HepG2 (cell line): ENCODE results near the gene NMNAT3. TPM values are rescaled to one million over a fixed set of nuclear protein-coding genes. Genes with fewer than 3 reads are reported as not detected.
A peak's percentile ranks its signal among the peaks of the same experiment; 100 is the strongest.

Experiments
- ATAC-seq: fragments of 200-7000 bp; cut with Tn5 transposase; 3 replicates; pipeline ENCODE4 v1.9.1; 2020; ENCODE audit warnings: mild to moderate bottlenecking, moderate library complexity
- BruUV-seq: library from RNA; stranded (reverse); fragments of 400-500 nt; replicated peaks from 2 replicates; lab custom pipeline; 2021; lab: Mats Ljungman, UMichigan
- CTCF ChIA-PET: fragments of 300-600 bp; formaldehyde crosslinking; extraction: SDS; loops from one replicate; lab custom pipeline; 2021; ENCODE audit warnings: low total read pairs, inconsistent platforms, low intra/inter-chr PET ratio; lab: Yijun Ruan, JAX
- POLR2A ChIA-PET: fragments of 350-600 bp; sonication (Branson Sonifier 250); formaldehyde crosslinking; loops from one replicate; lab custom pipeline; 2020; ENCODE audit warnings: antibody characterized with exemption, inconsistent platforms; lab: Yijun Ruan, JAX
- DNase-seq: peaks from one replicate; pipeline ENCODE4 v3.0.0-alpha.2; 2015; ENCODE audit warnings: low spot score
- FAIRE-seq: peaks from 3 replicates; lab custom pipeline; 2011; peaks lifted over from hg19 to GRCh38; lab: Jason Lieb, UNC
- H2AFZ ChIP-seq: one replicate; pipeline ENCODE4 v1.6.1; 2011; ENCODE audit warnings: low read length, inconsistent platforms
- H3K27ac ChIP-seq: fragments of 300-600 bp; 3 replicates; pipeline ENCODE4 v1.8.0; 2011; ENCODE audit warnings: mixed run types, mild to moderate bottlenecking, mixed read lengths, low read length, inconsistent platforms; ENCODE audit not compliant: insufficient read depth; ENCODE audit errors: extremely low read length
- H3K27me3 ChIP-seq, 2 experiments: fragments of 200-600 bp in 1 of 2; 2 replicates in 1 of 2; 3 replicates in 1 of 2; pipeline versions ENCODE4 v1.6.0 to v1.8.0; 2011; ENCODE audit warnings: low read length in 2 of 2, mild to moderate bottlenecking in 2 of 2, moderate library complexity in 2 of 2, inconsistent platforms in 1 of 2; ENCODE audit not compliant: insufficient read depth in 2 of 2, control insufficient read depth in 1 of 2
- H3K36me3 ChIP-seq, 2 experiments: fragments of 200-600 bp in 1 of 2; replicated peaks in 1 of 2; 2 replicates in 1 of 2; 3 replicates in 1 of 2; pipeline versions ENCODE4 v1.5.1 to v1.8.0; 2011; ENCODE audit warnings: low read length in 2 of 2, inconsistent platforms in 1 of 2; ENCODE audit not compliant: insufficient read depth in 2 of 2, control insufficient read depth in 1 of 2
- H3K4me1 ChIP-seq: 2 replicates; pipeline ENCODE4 v1.5.1; 2012; ENCODE audit warnings: low read length, inconsistent platforms; ENCODE audit not compliant: insufficient read depth
- H3K4me2 ChIP-seq: 2 replicates; pipeline ENCODE4 v1.6.0; 2011; ENCODE audit warnings: low read depth, low read length, inconsistent platforms
- H3K4me3 ChIP-seq, 3 experiments: fragments of 200-600 bp in 1 of 3; sonication (generic), shearing (Covaris generic) in 1 of 3; replicated peaks in 1 of 3; 2 replicates each; pipeline ENCODE4 v1.5.1; 2011 to 2016; ENCODE audit warnings: low read length in 3 of 3, inconsistent platforms in 2 of 3, low read depth in 2 of 3, mild to moderate bottlenecking in 2 of 3, control low read depth in 1 of 3, mixed read lengths in 1 of 3; ENCODE audit not compliant: insufficient read depth in 1 of 3
- H3K79me2 ChIP-seq: one replicate; pipeline ENCODE4 v1.6.1; 2011; ENCODE audit warnings: low read length, inconsistent platforms; ENCODE audit not compliant: insufficient read depth
- H3K9ac ChIP-seq: 2 replicates; pipeline ENCODE4 v1.6.0; 2011; ENCODE audit warnings: mild to moderate bottlenecking, low read depth, low read length, inconsistent platforms; ENCODE audit not compliant: insufficient read depth
- H3K9me3 ChIP-seq: 2 replicates; pipeline ENCODE4 v1.5.1; 2012; ENCODE audit warnings: mild to moderate bottlenecking, low read length
- H4K20me1 ChIP-seq: 2 replicates; pipeline ENCODE4 v1.6.0; 2011; ENCODE audit warnings: inconsistent platforms, mild to moderate bottlenecking, low read length, moderate library complexity; ENCODE audit not compliant: insufficient read depth
- CC2D1A ChIP-seq: sonication (generic); formaldehyde crosslinking; IDR thresholded peaks from 2 replicates; pipeline ENCODE4 v1.8.1; 2023; ENCODE audit warnings: mild to moderate bottlenecking, missing genetic modification reagents
- CENPT ChIP-seq: sonication (generic); formaldehyde crosslinking; IDR thresholded peaks from 2 replicates; pipeline ENCODE4 v1.8.0; 2022; ENCODE audit warnings: low read depth, mild to moderate bottlenecking, moderate library complexity, missing genetic modification reagents
- HNRNPK ChIP-seq: fragments of 200-400 bp; formaldehyde crosslinking; IDR thresholded peaks from 2 replicates; pipeline ENCODE4 v1.6.1; 2018; ENCODE audit warnings: low read length, low read depth, moderate library complexity, mild to moderate bottlenecking; ENCODE audit not compliant: poor library complexity, severe bottlenecking
- SOX13 ChIP-seq, 3 experiments: fragments of 450-650 bp in 1 of 3; sonication (generic) in 1 of 3; formaldehyde crosslinking in 1 of 3; IDR thresholded peaks in 2 of 3; conservative IDR thresholded peaks in 1 of 3; 2 replicates each; pipeline versions ENCODE4 v1.5.0 to v1.6.1; 2016 to 2020; ENCODE audit warnings: antibody characterized with exemption in 1 of 3, mild to moderate bottlenecking in 1 of 3, missing compliant biosample characterization in 1 of 3, missing genetic modification reagents in 1 of 3, moderate library complexity in 1 of 3
- TCF7L2 ChIP-seq: IDR thresholded peaks from 2 replicates; pipeline ENCODE4 v1.6.1; 2011; ENCODE audit warnings: mild to moderate bottlenecking, low read depth, low read length, moderate library complexity
- WGBS: methylation state at CpG from one replicate; pipeline ENCODE4 v1.1.6; 2017; ENCODE audit warnings: low lambda C conversion rate; 5-methylcytosine and 5-hydroxymethylcytosine counted together
- in situ Hi-C: cut with HindIII; loops from 2 replicates; pipeline ENCODE4 v1.10.0; 2017; ENCODE audit warnings: low pct_unique_long_range_greater_than_20kb; ENCODE audit not compliant: extremely low pct_ligation_motif_present
- intact Hi-C: fragments of 100-400 bp; cut with micrococcal nuclease; formaldehyde crosslinking; loops from one replicate; pipeline ENCODE4 v1.10.0; 2022; ENCODE audit not compliant: unreplicated experiment
- polyA plus RNA-seq, 8 experiments: library from polyadenylated mRNA; depleted of rRNA in 3 of 8; stranded (reverse) in 7 of 8; unstranded in 1 of 8; fragments of >200 nt; fragmentation: Illumina TruSeq in 4 of 8; extraction: Trizol in 4 of 8; gene quantifications; 2 replicates each; pipeline versions ENCODE4 v1.2.1 to v1.2.3, GENCODE V29; 2011 to 2016; ENCODE audit warnings: low read depth in 4 of 8, missing spikeins in 1 of 8, mixed read lengths in 1 of 8; ENCODE audit not compliant: insufficient read depth in 1 of 8
- total RNA-seq, 5 experiments: library from RNA; depleted of rRNA; stranded (reverse); fragments of >200 nt; fragmentation: Illumina TruSeq; extraction: Trizol; gene quantifications; 2 replicates each; pipeline ENCODE4 v1.2.3, GENCODE V29; 2016; ENCODE audit warnings: low read depth in 1 of 5

The NMNAT3 gene
- total and polyA plus RNA-seq, 2 of the 13 experiments (the other 11 are each of a cell fraction or from before 2014, with no cell fraction given), result 6.1 to 7.0 TPM

GRCh38 chr3:139555249-139555648 is 122.5 kb downstream of the NMNAT3 start:
- Histone ChIP-seq H3K79me2 (no peaks in the 10 kb centered on the region), H4K20me1 (no peaks in the 10 kb centered on the region), H3K36me3 (no peaks in the 10 kb centered on the region), H3K27me3 (no peaks in the 10 kb centered on the region), H3K4me2 (no peak overlapping the region), H3K27ac (no peak overlapping the region), H3K9me3 (no peaks in the 10 kb centered on the region), H3K4me3 (no peak overlapping the region), H3K4me1 (no peaks in the 10 kb centered on the region), H3K9ac (no peak overlapping the region), H2AFZ (no peak overlapping the region)
- TF ChIP-seq SOX13 (IDR thresholded peaks at IDR 0.05), result no peak
- no peak for TF ChIP-seq SOX13 (CRISPR knock-in tag; conservative IDR thresholded peaks at IDR 0.05 in 1 of 2, IDR thresholded peaks at IDR 0.05 in 1 of 2)
- no peak for TF ChIP-seq TCF7L2
- TF ChIP-seq CENPT (CRISPR knock-in tag), result no peak
- ChIA-PET POLR2A (no interaction called here), CTCF (no interaction called here)
- in situ Hi-C loops, result no loop called here
- FAIRE-seq (no peak), ATAC-seq (no peak), DNase-seq (no peak)
- intact Hi-C loops, result no loop called here
- no TSS peak for BruUV-seq
- 84% methylated on average over 2 of the region's 2 CpGs for WGBS

- Histone ChIP-seq H3K4me2 (no peak overlapping the region), H3K27ac (no peak overlapping the region), H4K20me1 (no peaks in the 10 kb centered on the region), H3K9me3 (no peaks in the 10 kb centered on the region), H3K9ac (no peak overlapping the region), H2AFZ (no peak overlapping the region), H3K79me2 (no peaks in the 10 kb centered on the region), H3K4me3 (no peak overlapping the region), H3K36me3 (no peaks in the 10 kb centered on the region), H3K4me1 (no peaks in the 10 kb centered on the region), H3K27me3 (no peaks in the 10 kb centered on the region)
- POLR2A ChIA-PET, result no interaction called here
- BruUV-seq, result no TSS peak
- DNase-seq (no peak), ATAC-seq (no peak), FAIRE-seq (no peak)
- in situ Hi-C loops (no loop called here), intact Hi-C loops (no loop called here)
- TF ChIP-seq CC2D1A (CRISPR knock-in tag) (no peak), HNRNPK (peak; percentile 36)
- CTCF ChIA-PET, result no interaction called here
Observed at GRCh38 chr3:139554628-139555027, 123.1 kb downstream of the NMNAT3 start.
